HepG2 (cell line): ENCODE results near the gene SLC39A1. TPM values are rescaled to one million over a fixed set of nuclear protein-coding genes. Genes with fewer than 3 reads are reported as not detected.

Experiments
- ATAC-seq: fragments of 200-7000 bp; cut with Tn5 transposase; 3 replicates; pipeline ENCODE4 v1.9.1; 2020; ENCODE audit warnings: mild to moderate bottlenecking, moderate library complexity
- BruUV-seq: library from RNA; stranded (reverse); fragments of 400-500 nt; replicated peaks from 2 replicates; lab custom pipeline; 2021; lab: Mats Ljungman, UMichigan
- CTCF ChIA-PET: fragments of 300-600 bp; formaldehyde crosslinking; extraction: SDS; loops from one replicate; lab custom pipeline; 2021; ENCODE audit warnings: low total read pairs, inconsistent platforms, low intra/inter-chr PET ratio; lab: Yijun Ruan, JAX
- POLR2A ChIA-PET: fragments of 350-600 bp; sonication (Branson Sonifier 250); formaldehyde crosslinking; loops from one replicate; lab custom pipeline; 2020; ENCODE audit warnings: antibody characterized with exemption, inconsistent platforms; lab: Yijun Ruan, JAX
- DNase-seq: peaks from one replicate; pipeline ENCODE4 v3.0.0-alpha.2; 2015; ENCODE audit warnings: low spot score
- FAIRE-seq: peaks from 3 replicates; lab custom pipeline; 2011; peaks lifted over from hg19 to GRCh38; lab: Jason Lieb, UNC
- H2AFZ ChIP-seq: one replicate; pipeline ENCODE4 v1.6.1; 2011; ENCODE audit warnings: low read length, inconsistent platforms
- H3K27ac ChIP-seq: fragments of 300-600 bp; 3 replicates; pipeline ENCODE4 v1.8.0; 2011; ENCODE audit warnings: mixed run types, mild to moderate bottlenecking, mixed read lengths, low read length, inconsistent platforms; ENCODE audit not compliant: insufficient read depth; ENCODE audit errors: extremely low read length
- H3K27me3 ChIP-seq, 2 experiments: fragments of 200-600 bp in 1 of 2; 2 replicates in 1 of 2; 3 replicates in 1 of 2; pipeline versions ENCODE4 v1.6.0 to v1.8.0; 2011; ENCODE audit warnings: low read length in 2 of 2, mild to moderate bottlenecking in 2 of 2, moderate library complexity in 2 of 2, inconsistent platforms in 1 of 2; ENCODE audit not compliant: insufficient read depth in 2 of 2, control insufficient read depth in 1 of 2
- H3K36me3 ChIP-seq, 2 experiments: fragments of 200-600 bp in 1 of 2; replicated peaks in 1 of 2; 2 replicates in 1 of 2; 3 replicates in 1 of 2; pipeline versions ENCODE4 v1.5.1 to v1.8.0; 2011; ENCODE audit warnings: low read length in 2 of 2, inconsistent platforms in 1 of 2; ENCODE audit not compliant: insufficient read depth in 2 of 2, control insufficient read depth in 1 of 2
- H3K4me1 ChIP-seq: 2 replicates; pipeline ENCODE4 v1.5.1; 2012; ENCODE audit warnings: low read length, inconsistent platforms; ENCODE audit not compliant: insufficient read depth
- H3K4me2 ChIP-seq: 2 replicates; pipeline ENCODE4 v1.6.0; 2011; ENCODE audit warnings: low read depth, low read length, inconsistent platforms
- H3K4me3 ChIP-seq, 3 experiments: fragments of 200-600 bp in 1 of 3; sonication (generic), shearing (Covaris generic) in 1 of 3; replicated peaks in 1 of 3; 2 replicates each; pipeline ENCODE4 v1.5.1; 2011 to 2016; ENCODE audit warnings: low read length in 3 of 3, inconsistent platforms in 2 of 3, low read depth in 2 of 3, mild to moderate bottlenecking in 2 of 3, control low read depth in 1 of 3, mixed read lengths in 1 of 3; ENCODE audit not compliant: insufficient read depth in 1 of 3
- H3K79me2 ChIP-seq: one replicate; pipeline ENCODE4 v1.6.1; 2011; ENCODE audit warnings: low read length, inconsistent platforms; ENCODE audit not compliant: insufficient read depth
- H3K9ac ChIP-seq: 2 replicates; pipeline ENCODE4 v1.6.0; 2011; ENCODE audit warnings: mild to moderate bottlenecking, low read depth, low read length, inconsistent platforms; ENCODE audit not compliant: insufficient read depth
- H3K9me3 ChIP-seq: 2 replicates; pipeline ENCODE4 v1.5.1; 2012; ENCODE audit warnings: mild to moderate bottlenecking, low read length
- H4K20me1 ChIP-seq: 2 replicates; pipeline ENCODE4 v1.6.0; 2011; ENCODE audit warnings: inconsistent platforms, mild to moderate bottlenecking, low read length, moderate library complexity; ENCODE audit not compliant: insufficient read depth
- ATF7 ChIP-seq, 2 experiments: fragments of 450-650 bp in 1 of 2; sonication (generic) in 1 of 2; formaldehyde crosslinking in 1 of 2; IDR thresholded peaks; 2 replicates each; pipeline versions ENCODE4 v1.4.0 to v1.6.1; 2016 to 2020; ENCODE audit warnings: antibody characterized with exemption in 1 of 2, mild to moderate bottlenecking in 1 of 2, missing genetic modification reagents in 1 of 2
- CHD4 ChIP-seq: fragments of 200-600 bp; sonication (generic); IDR thresholded peaks from 2 replicates; pipeline ENCODE4 v1.7.0; 2017; ENCODE audit warnings: mild to moderate bottlenecking, low read length, borderline replicate concordance
- NAIF1 ChIP-seq: sonication (generic); formaldehyde crosslinking; IDR thresholded peaks from 2 replicates; pipeline ENCODE4 v1.5.0; 2020; ENCODE audit warnings: mild to moderate bottlenecking, missing genetic modification reagents, borderline replicate concordance
- NR2F6 ChIP-seq, 2 experiments: IDR thresholded peaks; 2 replicates each; pipeline ENCODE4 v1.6.1; 2016; ENCODE audit warnings: antibody characterized with exemption in 1 of 2, mild to moderate bottlenecking in 1 of 2
- PAX8 ChIP-seq: sonication (generic); formaldehyde crosslinking; IDR thresholded peaks from 2 replicates; pipeline ENCODE4 v1.8.0; 2022; ENCODE audit warnings: mild to moderate bottlenecking, missing genetic modification reagents, borderline replicate concordance
- THAP11 ChIP-seq: IDR thresholded peaks from 2 replicates; pipeline ENCODE4 v1.6.1; 2016; ENCODE audit warnings: missing biosample characterization, missing genetic modification reagents
- YEATS4 ChIP-seq: sonication (generic); formaldehyde crosslinking; IDR thresholded peaks from 2 replicates; pipeline ENCODE4 v1.4.0; 2020; ENCODE audit warnings: missing genetic modification reagents, borderline replicate concordance
- YY1 ChIP-seq: IDR thresholded peaks from 2 replicates; pipeline ENCODE4 v1.6.1; 2011; ENCODE audit warnings: low read length, low read depth, moderate library complexity, mild to moderate bottlenecking; ENCODE audit not compliant: insufficient read depth, insufficient replicate concordance
- ZMYM2 ChIP-seq: sonication (generic); formaldehyde crosslinking; IDR thresholded peaks from 2 replicates; pipeline ENCODE4 v1.8.0; 2022; ENCODE audit warnings: mild to moderate bottlenecking, missing genetic modification reagents
- ZNF253 ChIP-seq: sonication (generic); formaldehyde crosslinking; IDR thresholded peaks from 2 replicates; pipeline ENCODE4 v1.8.0; 2022; ENCODE audit warnings: mild to moderate bottlenecking, missing genetic modification reagents, borderline replicate concordance
- ZNF614 ChIP-seq: IDR thresholded peaks from 2 replicates; pipeline ENCODE4 v1.6.1; 2018; ENCODE audit warnings: missing biosample characterization, missing genetic modification reagents, inconsistent platforms, borderline replicate concordance
- WGBS: methylation state at CpG from one replicate; pipeline ENCODE4 v1.1.6; 2017; ENCODE audit warnings: low lambda C conversion rate; 5-methylcytosine and 5-hydroxymethylcytosine counted together
- in situ Hi-C: cut with HindIII; loops from 2 replicates; pipeline ENCODE4 v1.10.0; 2017; ENCODE audit warnings: low pct_unique_long_range_greater_than_20kb; ENCODE audit not compliant: extremely low pct_ligation_motif_present
- intact Hi-C: fragments of 100-400 bp; cut with micrococcal nuclease; formaldehyde crosslinking; loops from one replicate; pipeline ENCODE4 v1.10.0; 2022; ENCODE audit not compliant: unreplicated experiment
- polyA plus RNA-seq, 8 experiments: library from polyadenylated mRNA; depleted of rRNA in 3 of 8; stranded (reverse) in 7 of 8; unstranded in 1 of 8; fragments of >200 nt; fragmentation: Illumina TruSeq in 4 of 8; extraction: Trizol in 4 of 8; gene quantifications; 2 replicates each; pipeline versions ENCODE4 v1.2.1 to v1.2.3, GENCODE V29; 2011 to 2016; ENCODE audit warnings: low read depth in 4 of 8, missing spikeins in 1 of 8, mixed read lengths in 1 of 8; ENCODE audit not compliant: insufficient read depth in 1 of 8
- total RNA-seq, 5 experiments: library from RNA; depleted of rRNA; stranded (reverse); fragments of >200 nt; fragmentation: Illumina TruSeq; extraction: Trizol; gene quantifications; 2 replicates each; pipeline ENCODE4 v1.2.3, GENCODE V29; 2016; ENCODE audit warnings: low read depth in 1 of 5
- TF ChIP-seq, protein P1 (sequence below): sonication (generic); formaldehyde crosslinking; conservative IDR thresholded peaks from 2 replicates; pipeline ENCODE4 v1.4.0; 2020; ENCODE audit warnings: missing genetic modification reagents

SLC39A1 gene
- total and polyA plus RNA-seq, 2 of the 13 experiments (the other 11 are each of a cell fraction or from before 2014, with no cell fraction given): 71.2 to 78.4 TPM

DNA sequence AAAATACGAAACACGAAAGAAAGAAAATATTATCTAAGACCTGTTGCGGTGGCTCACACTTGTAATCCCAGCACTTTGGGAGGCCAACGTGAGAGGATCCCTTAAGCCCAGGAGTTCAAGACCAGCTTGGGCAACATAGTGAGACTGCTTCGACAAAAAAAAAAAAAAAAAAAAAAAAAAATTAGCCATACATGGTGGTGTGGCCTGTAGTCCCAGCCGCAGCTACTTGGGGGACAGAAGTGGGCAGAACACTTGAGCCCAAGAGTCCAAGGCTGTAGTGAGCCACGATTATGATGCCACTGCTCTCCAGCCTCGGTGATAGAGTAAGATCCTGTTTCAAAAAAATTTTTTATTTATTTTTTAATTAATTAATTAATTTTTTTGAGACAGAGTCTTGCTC lies 24.3 kb upstream of the SLC39A1 start:
- DNase-seq (no peak), FAIRE-seq (no peak), ATAC-seq (no peak)
- Histone ChIP-seq H3K9ac (peak overlapping the region; percentile 51), H3K4me1 (peaks cover 32% of the 10 kb centered on the region), H3K79me2 (peaks cover 23% of the 10 kb centered on the region), H2AFZ (peak overlapping the region; percentile 54), H3K27ac (peak overlapping the region; percentile 82), H3K4me3 (peak overlapping the region in 2 of 3 experiments; percentile 47 to 79; a peak in 5 of 6 replicates), H4K20me1 (peaks cover 5% of the 10 kb centered on the region), H3K36me3 (peaks cover 2 to 8% of the 10 kb centered on the region in 2 experiments; a peak in 4 of 5 replicates), H3K4me2 (peak overlapping the region; percentile 97), H3K27me3 (no peaks in the 10 kb centered on the region; a peak in 1 of 5 replicates), H3K9me3 (no peaks in the 10 kb centered on the region)
- in situ Hi-C loops (loop anchor here (5.0 to 10.0 kb wide), 2 partner anchors 190 to 303 kb away; no protein-coding TSS in a partner anchor), intact Hi-C loops (loop anchor here (5.0 kb wide), 1 partner anchor 310 kb away; the partner anchor contains the start of gene NPR1)
- ChIA-PET POLR2A (interaction anchor here (0.7 to 7.5 kb wide), 12 partner anchors 10 to 219 kb away, joined by 3 to 92 read pairs (median 6); partner anchors contain the start of genes CREB3L4, GATAD2B, JTB and SLC27A3), CTCF (interaction anchor here (1.8 to 2.9 kb wide), 2 partner anchors 166 to 190 kb away, joined by 21 to 35 read pairs; no protein-coding TSS in a partner anchor)
- no TSS peak for BruUV-seq
- 60% methylated on average over 8 of the region's 8 CpGs for WGBS
- TF ChIP-seq ZMYM2 (CRISPR knock-in tag) (0 out of 2 replicates have a peak, but pooled peaks have one; percentile 13), PAX8 (CRISPR knock-in tag) (no peak)

GRCh38 chr1:153985941-153986761 lies 22.8 kb upstream of the SLC39A1 start, which contains the start of gene RAB13:
Gene RAB13 (minus strand): TSS chr1:153986339. CDS start chr1:153986236, 103 bp downstream.
- in situ Hi-C loops (loop anchor here (5.0 to 10.0 kb wide), 2 partner anchors 189 to 301 kb away; no protein-coding TSS in a partner anchor), intact Hi-C loops (loop anchor here (1.0 to 5.0 kb wide), 5 partner anchors 8 to 309 kb away; partner anchors contain the start of genes DENND4B and NPR1)
- ChIA-PET CTCF (interaction anchor here (1.2 to 2.9 kb wide), 4 partner anchors 39 to 237 kb away, joined by 3 to 35 read pairs (median 14); partner anchors contain the start of gene DENND4B), POLR2A (interaction anchor here (0.6 to 7.5 kb wide), 21 partner anchors 8 to 359 kb away, joined by 3 to 92 read pairs (median 3); partner anchors contain the start of genes CREB3L4, CRTC2, DENND4B and GATAD2B)
- Histone ChIP-seq H4K20me1 (no peaks in the 10 kb centered on the region), H3K9me3 (no peaks in the 10 kb centered on the region), H3K4me2 (peak within 1 kb of the TSS; percentile 97), H3K4me1 (peaks cover 19% of the 10 kb centered on the region), H3K27me3 (no peaks in the 10 kb centered on the region; a peak in 1 of 5 replicates), H3K79me2 (peaks cover 13% of the 10 kb centered on the region), H3K9ac (peak within 1 kb of the TSS; percentile 83), H3K27ac (peak within 1 kb of the TSS; percentile 82), H2AFZ (peak within 1 kb of the TSS; percentile 97), H3K4me3 (peak within 1 kb of the TSS; percentile 79 to 93 (median 89)), H3K36me3 (no peaks in the 10 kb centered on the region; a peak in 1 of 5 replicates)
- peak; percentile 90 for ATAC-seq
- DNase-seq: peak; percentile 81
- WGBS: 1% methylated on average over 17 of the region's 32 CpGs
- no peak for FAIRE-seq
- no TSS peak for BruUV-seq
- TF ChIP-seq NAIF1 (CRISPR knock-in tag): 0 out of 2 replicates have a peak, but pooled peaks have one; percentile 7
- TF ChIP-seq ZNF614: no peak
- TF ChIP-seq YY1: peak; percentile 74
- 0 out of 2 replicates have a peak, but pooled peaks have one; percentile 14 for TF ChIP-seq THAP11 (CRISPR knock-in tag)
- TF ChIP-seq NR2F6 (IDR thresholded peaks at IDR 0.05): no peak
- TF ChIP-seq NR2F6 (CRISPR knock-in tag; IDR thresholded peaks at IDR 0.05): no peak
- no peak for TF ChIP-seq ZNF253
- peak; percentile 50 for TF ChIP-seq YEATS4
- TF ChIP-seq CHD4: peak; percentile 60; the same call in 1 of the 2 replicates
- TF ChIP-seq, protein P1, sequence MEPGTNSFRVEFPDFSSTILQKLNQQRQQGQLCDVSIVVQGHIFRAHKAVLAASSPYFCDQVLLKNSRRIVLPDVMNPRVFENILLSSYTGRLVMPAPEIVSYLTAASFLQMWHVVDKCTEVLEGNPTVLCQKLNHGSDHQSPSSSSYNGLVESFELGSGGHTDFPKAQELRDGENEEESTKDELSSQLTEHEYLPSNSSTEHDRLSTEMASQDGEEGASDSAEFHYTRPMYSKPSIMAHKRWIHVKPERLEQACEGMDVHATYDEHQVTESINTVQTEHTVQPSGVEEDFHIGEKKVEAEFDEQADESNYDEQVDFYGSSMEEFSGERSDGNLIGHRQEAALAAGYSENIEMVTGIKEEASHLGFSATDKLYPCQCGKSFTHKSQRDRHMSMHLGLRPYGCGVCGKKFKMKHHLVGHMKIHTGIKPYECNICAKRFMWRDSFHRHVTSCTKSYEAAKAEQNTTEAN: 0 out of 2 replicates have a peak, but pooled peaks have one; percentile 1
- no peak for TF ChIP-seq ATF7 (IDR thresholded peaks at IDR 0.05)
- TF ChIP-seq ATF7 (CRISPR knock-in tag; IDR thresholded peaks at IDR 0.05): 0 out of 2 replicates have a peak, but pooled peaks have one; percentile 25
